Measurements from ENCODE around the gene TOR4A. TPM values are rescaled to one million over a fixed set of nuclear protein-coding genes. Genes with fewer than 3 reads are reported as not detected.

Gene TOR4A
- total and polyA plus RNA-seq, 2 experiments from 2014 or later = 2.0 to 19.0 TPM

GRCh38 chr9:137312852-137313325 is 35.4 kb downstream of the TOR4A start:
- Mint-ChIP-seq H3K4me1 (peaks cover 2% of the 10 kb centered on the region; the same call in 2 of the 3 replicates), H3K27me3 (ENCODE audit: insufficient read depth, low read depth, poor library complexity) (peaks cover 7% of the 10 kb centered on the region), H3K9me3 (no peaks in the 10 kb centered on the region), H3K36me3 (ENCODE audit: low read depth) (no peaks in the 10 kb centered on the region), H3K27ac (no peak overlapping the region), H3K4me3 (no peak overlapping the region)
- Histone ChIP-seq H3K4me1 (ENCODE audit: insufficient read depth) (peaks cover 13% of the 10 kb centered on the region; the same call in 1 of the 2 replicates), H3F3A (replicated peaks; ENCODE audit: low read depth) (no peaks in the 10 kb centered on the region), H3K27me3 (ENCODE audit: insufficient read depth) (no peaks in the 10 kb centered on the region), H4K20me1 (replicated peaks; ENCODE audit: insufficient read depth) (no peaks in the 10 kb centered on the region), H3K36me3 (ENCODE audit: insufficient read depth) (no peaks in the 10 kb centered on the region), H3K9me2 (ENCODE audit: insufficient read depth) (no peaks in the 10 kb centered on the region), H3K27ac (ENCODE audit: low read depth) (no peak overlapping the region), H2AFZ (no peak overlapping the region), H3K79me2 (replicated peaks; ENCODE audit: insufficient read depth) (no peaks in the 10 kb centered on the region), H3K4me2 (no peak overlapping the region), H3K4me3 (no peak overlapping the region)
- DNase-seq (ENCODE audit: low spot score) (no peak), ATAC-seq (no peak)
- TF ChIP-seq EZH2 (IDR thresholded peaks at IDR 0.05; ENCODE audit: low read depth, unreplicated experiment) (no peak), ZNF462 (CRISPR knock-in tag; IDR thresholded peaks at IDR 0.05) (no peak), ZNF331 (CRISPR knock-in tag; IDR thresholded peaks at IDR 0.05; ENCODE audit: low read depth) (no peak), STAT1 (IDR thresholded peaks at IDR 0.05; ENCODE audit: unreplicated experiment) (no peak)
- TF ChIP-seq, protein P1, sequence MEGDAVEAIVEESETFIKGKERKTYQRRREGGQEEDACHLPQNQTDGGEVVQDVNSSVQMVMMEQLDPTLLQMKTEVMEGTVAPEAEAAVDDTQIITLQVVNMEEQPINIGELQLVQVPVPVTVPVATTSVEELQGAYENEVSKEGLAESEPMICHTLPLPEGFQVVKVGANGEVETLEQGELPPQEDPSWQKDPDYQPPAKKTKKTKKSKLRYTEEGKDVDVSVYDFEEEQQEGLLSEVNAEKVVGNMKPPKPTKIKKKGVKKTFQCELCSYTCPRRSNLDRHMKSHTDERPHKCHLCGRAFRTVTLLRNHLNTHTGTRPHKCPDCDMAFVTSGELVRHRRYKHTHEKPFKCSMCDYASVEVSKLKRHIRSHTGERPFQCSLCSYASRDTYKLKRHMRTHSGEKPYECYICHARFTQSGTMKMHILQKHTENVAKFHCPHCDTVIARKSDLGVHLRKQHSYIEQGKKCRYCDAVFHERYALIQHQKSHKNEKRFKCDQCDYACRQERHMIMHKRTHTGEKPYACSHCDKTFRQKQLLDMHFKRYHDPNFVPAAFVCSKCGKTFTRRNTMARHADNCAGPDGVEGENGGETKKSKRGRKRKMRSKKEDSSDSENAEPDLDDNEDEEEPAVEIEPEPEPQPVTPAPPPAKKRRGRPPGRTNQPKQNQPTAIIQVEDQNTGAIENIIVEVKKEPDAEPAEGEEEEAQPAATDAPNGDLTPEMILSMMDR (conservative IDR thresholded peaks at IDR 0.05; ENCODE audit: low read depth in 2 of 2) = no peak

All from GM23338 (cell line).